Erythroblast (primary cell): Measurements from ENCODE around the gene RAB28.

Source experiments
- GATA1 ChIP-seq: IDR thresholded peaks from 2 replicates; pipeline ENCODE4 v1.6.1; 2011; ENCODE audit warnings: low read depth, mild to moderate bottlenecking, control low read depth, low read length, moderate library complexity
- POLR2A ChIP-seq: IDR thresholded peaks from 2 replicates; pipeline ENCODE4 v1.6.1; 2011; ENCODE audit warnings: mild to moderate bottlenecking, low read length

GRCh38 chr4:13526658-13527057 lies 42.5 kb upstream of the RAB28 start:
- TF ChIP-seq POLR2A (no peak), GATA1 (no peak)
